KOPT-K1 (cell line): ENCODE data around the gene SYNDIG1.
"Not testable (repeated sequence)": the region's sequence is repeated elsewhere in the genome, so short reads cannot be mapped to it uniquely, and the experiment has no call there.

ENCODE experiments used
- H3K27ac ChIP-seq: fragments of 200-600 bp; sonication (generic); 2 replicates; pipeline ENCODE4 v1.5.1; 2016; ENCODE audit warnings: antibody characterized with exemption, mild to moderate bottlenecking, low read depth, low read length; ENCODE audit not compliant: poor library complexity, severe bottlenecking
- H3K36me3 ChIP-seq: fragments of 200-600 bp; sonication (generic); 2 replicates; pipeline ENCODE4 v1.5.1; 2017; ENCODE audit warnings: antibody characterized with exemption, mild to moderate bottlenecking, low read length, moderate library complexity; ENCODE audit not compliant: insufficient read depth
- H3K9me3 ChIP-seq: fragments of 200-600 bp; sonication (generic); 2 replicates; pipeline ENCODE4 v1.5.1; 2017; ENCODE audit warnings: antibody characterized with exemption, low read length, mild to moderate bottlenecking; ENCODE audit not compliant: insufficient read depth, poor library complexity, severe bottlenecking

SYNDIG1 gene

GRCh38 chr20:24614341-24614740, 144.9 kb downstream of the SYNDIG1 start:
- H3K36me3 ChIP-seq, result no peaks in the 10 kb centered on the region
- no peaks in the 10 kb centered on the region for H3K9me3 ChIP-seq
- no peak overlapping the region for H3K27ac ChIP-seq

DNA sequence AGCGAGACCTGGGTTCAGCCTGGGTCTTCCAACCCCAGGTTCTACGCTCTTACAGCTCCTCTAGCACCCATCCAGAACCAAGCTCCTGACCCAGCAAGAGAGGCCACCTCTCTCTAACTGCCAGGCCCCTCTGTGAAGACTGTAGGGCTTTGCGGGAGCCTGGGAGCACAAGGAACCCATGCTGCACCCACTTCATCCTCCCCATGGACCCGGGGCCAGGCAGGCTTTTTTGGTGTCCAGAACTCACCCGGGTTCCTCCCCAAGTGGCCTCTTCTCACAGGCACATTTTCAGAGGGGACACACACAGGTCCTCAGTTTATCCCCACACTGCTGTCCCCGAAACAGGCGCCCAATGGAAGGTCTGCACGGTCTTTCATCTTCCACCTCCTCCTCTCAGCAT, 145.9 kb downstream of the SYNDIG1 start:
- no peaks in the 10 kb centered on the region for H3K9me3 ChIP-seq
- no peak overlapping the region for H3K27ac ChIP-seq
- H3K36me3 ChIP-seq, result no peaks in the 10 kb centered on the region

GRCh38 chr20:24616258-24617079, 147.0 kb downstream of the SYNDIG1 start:
- Histone ChIP-seq H3K9me3 (no peaks in the 10 kb centered on the region), H3K36me3 (no peaks in the 10 kb centered on the region), H3K27ac (no peak overlapping the region)

DNA sequence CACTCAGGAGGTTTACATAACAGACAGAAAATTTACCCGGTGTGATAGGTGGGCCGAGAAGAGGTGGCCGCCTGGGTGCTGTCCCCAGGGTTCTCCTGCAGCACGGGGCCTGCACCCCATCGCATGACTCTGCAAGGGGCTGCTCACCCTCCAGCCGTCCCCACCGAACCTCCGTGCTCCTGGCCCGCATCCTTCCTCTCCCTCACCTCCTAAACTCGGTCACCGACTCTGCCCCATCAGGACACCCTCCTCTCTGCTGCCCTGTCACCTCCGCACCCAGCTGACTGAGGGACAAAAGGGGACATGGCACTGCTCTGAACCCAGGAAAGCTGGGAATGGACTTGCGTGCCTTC, 147.6 kb downstream of the SYNDIG1 start:
- no peaks in the 10 kb centered on the region for H3K9me3 ChIP-seq

DNA sequence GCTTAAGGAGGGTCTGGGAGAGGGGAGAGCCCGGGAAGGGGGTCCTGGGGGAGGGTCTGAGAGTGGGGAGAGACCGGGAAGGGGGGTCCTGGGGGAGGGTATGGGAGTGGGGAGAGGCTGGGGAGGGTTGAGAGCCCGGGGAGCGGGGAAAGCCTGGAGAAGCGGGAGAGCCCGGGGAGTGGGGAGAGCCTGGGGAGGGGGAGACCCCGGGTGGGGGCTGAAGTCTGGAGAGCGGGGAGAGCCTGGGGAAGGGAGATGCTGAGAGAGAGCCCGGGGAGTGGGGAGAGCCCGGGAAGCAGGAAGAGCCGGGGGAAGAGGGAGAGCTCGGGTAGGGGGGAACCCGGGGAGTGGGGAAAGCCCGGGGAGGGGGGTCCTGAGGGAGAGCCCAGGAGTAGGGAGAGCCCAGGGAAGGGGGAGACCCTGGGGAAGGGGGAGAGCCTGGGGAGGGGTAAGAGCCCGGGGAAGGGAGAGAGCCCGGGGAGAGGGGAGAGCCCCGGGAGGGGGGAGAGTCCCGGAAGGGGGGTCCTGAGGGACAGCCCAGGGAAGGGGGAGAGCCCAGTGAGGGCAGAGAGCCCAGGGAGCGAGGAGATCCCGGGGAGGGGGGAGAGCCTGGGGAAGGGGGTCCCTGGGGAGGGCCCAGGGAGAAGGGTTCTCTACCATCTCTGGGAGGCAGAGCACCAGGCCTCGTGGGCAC, 148.5 kb downstream of the SYNDIG1 start:
- H3K36me3 ChIP-seq, result no peaks in the 10 kb centered on the region
- no peak overlapping the region for H3K27ac ChIP-seq
- H3K9me3 ChIP-seq, result no peaks in the 10 kb centered on the region

More for the DNA sequence above, 147.6 kb downstream of the SYNDIG1 start:
- Histone ChIP-seq H3K36me3 (no peaks in the 10 kb centered on the region), H3K27ac (no peak overlapping the region)

DNA sequence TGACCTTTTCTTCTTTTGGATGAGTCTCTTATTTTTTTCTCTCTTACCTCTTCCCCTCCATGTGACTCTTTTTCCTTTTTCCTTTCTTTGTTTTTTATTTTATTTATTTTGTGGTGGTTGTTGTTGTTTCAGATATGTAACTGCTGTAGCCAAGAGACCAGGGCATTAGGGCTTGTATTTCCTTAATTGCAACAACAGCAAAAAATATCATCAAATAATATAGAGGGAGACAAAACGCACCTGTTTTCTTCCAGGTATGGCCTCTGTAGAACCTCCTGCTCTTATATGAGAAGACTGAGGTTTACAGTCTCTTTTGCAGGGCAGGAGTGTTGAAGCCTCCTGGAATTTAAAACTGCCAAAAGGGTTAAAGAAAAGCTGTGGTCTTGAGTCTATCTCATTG, 149.3 kb downstream of the SYNDIG1 start:
- no peak overlapping the region for H3K27ac ChIP-seq
- H3K9me3 ChIP-seq, result no peaks in the 10 kb centered on the region
- H3K36me3 ChIP-seq, result no peaks in the 10 kb centered on the region

DNA sequence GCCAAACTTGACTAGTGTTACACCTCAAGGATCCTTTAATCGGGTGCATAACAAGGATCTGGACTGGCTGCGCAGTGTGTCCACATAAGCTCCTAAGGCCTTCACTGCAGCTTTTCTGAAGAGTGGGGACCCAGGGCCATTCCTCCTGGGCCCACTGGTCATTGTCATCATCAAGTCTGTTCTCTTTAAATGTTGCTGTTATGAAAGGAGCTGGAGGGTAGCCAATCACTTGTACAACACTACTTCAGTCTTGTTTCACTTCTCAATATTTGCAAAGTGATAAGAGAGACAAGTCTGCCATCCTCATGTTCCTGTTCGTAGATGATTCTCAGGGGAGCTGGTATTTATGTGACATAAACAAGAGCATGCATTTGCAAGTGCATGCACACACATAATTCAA, 149.8 kb downstream of the SYNDIG1 start:
- no peaks in the 10 kb centered on the region for H3K36me3 ChIP-seq
- no peak overlapping the region for H3K27ac ChIP-seq
- no peaks in the 10 kb centered on the region for H3K9me3 ChIP-seq

DNA sequence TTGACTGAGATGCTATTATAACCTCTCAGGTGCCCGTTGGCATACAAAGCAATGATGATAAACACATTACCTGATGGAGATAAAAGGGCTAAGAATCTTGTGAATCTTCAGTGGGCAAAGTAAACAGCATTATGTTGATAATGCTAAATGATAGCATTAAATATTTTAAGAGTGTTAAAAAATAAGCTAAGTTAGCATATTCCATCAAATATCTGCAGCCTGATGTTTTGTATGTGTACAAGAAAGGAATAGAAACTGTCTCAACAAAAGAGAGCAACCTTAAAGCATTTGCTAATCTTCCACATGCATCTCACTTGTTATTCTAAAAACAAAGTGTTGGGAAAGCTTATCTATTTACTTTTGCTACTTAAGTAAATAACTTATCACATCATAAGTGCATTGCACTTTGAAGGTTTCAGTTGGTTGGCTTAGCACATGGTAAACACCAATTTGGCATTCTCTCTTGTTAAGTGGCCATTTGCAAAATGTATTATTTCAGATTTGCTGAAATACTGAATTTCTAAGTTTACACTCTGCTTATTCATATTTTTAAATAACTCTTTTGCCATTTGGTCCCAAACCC, 151.6 kb downstream of the SYNDIG1 start:
- Histone ChIP-seq H3K27ac (no peak overlapping the region), H3K9me3 (no peaks in the 10 kb centered on the region), H3K36me3 (no peaks in the 10 kb centered on the region)

GRCh38 chr20:24622856-24623255, 153.4 kb downstream of the SYNDIG1 start:
- Histone ChIP-seq H3K9me3 (no peaks in the 10 kb centered on the region), H3K36me3 (no peaks in the 10 kb centered on the region), H3K27ac (no peak overlapping the region)

DNA sequence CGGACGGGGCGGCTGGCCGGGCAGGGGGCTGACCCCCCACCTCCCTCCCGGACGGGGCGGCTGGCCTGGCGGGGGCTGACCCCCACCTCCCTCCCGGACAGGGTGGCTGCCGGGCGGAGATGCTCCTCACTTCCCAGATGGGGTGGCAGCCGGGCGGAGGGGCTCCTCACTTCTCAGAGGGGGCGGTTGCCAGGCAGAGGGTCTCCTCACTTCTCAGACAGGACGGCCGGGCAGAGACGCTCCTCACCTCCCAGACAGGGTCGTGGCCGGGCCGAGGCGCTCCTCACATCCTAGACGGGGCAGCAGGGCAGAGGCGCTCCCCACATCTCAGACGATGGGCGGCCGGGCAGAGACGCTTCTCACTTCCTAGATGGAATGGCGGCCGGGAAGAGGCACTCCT, 156.7 kb downstream of the SYNDIG1 start:
- H3K36me3 ChIP-seq, H3K9me3 ChIP-seq, H3K27ac ChIP-seq: not testable (repeated sequence)

GRCh38 chr20:24627291-24627690, 157.9 kb downstream of the SYNDIG1 start:
- Histone ChIP-seq H3K27ac (no peak overlapping the region), H3K36me3 (no peaks in the 10 kb centered on the region), H3K9me3 (no peaks in the 10 kb centered on the region)

GRCh38 chr20:24627926-24628325, 158.5 kb downstream of the SYNDIG1 start:
- H3K36me3 ChIP-seq, result no peaks in the 10 kb centered on the region
- H3K9me3 ChIP-seq, result no peaks in the 10 kb centered on the region
- no peak overlapping the region for H3K27ac ChIP-seq

- no peaks in the 10 kb centered on the region for H3K9me3 ChIP-seq
- H3K36me3 ChIP-seq, result no peaks in the 10 kb centered on the region
- peak overlapping the region; percentile 27 for H3K27ac ChIP-seq
Observed at GRCh38 chr20:24628985-24629384, 159.6 kb downstream of the SYNDIG1 start.

DNA sequence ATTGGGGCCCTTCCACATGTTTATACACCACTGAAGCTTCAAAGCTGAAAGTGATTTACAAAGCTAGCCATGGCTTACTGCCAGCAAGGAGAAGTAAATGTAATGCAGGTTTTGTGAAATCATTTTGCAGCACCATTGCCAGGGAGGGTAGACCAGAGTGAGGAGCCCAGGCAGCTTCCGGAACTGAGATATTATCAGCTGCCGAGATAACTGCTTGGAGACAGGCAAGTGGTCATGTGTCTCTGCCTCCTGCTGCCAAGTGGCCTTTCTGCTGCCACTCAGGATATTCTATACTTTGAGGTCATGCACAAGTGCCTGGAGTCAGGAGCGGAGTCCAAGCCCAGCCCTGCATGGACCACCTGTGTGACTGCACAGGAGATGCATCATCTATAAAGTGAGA, 160.2 kb downstream of the SYNDIG1 start:
- peak overlapping the region; percentile 27 for H3K27ac ChIP-seq
- no peaks in the 10 kb centered on the region for H3K36me3 ChIP-seq
- H3K9me3 ChIP-seq, result no peaks in the 10 kb centered on the region

DNA sequence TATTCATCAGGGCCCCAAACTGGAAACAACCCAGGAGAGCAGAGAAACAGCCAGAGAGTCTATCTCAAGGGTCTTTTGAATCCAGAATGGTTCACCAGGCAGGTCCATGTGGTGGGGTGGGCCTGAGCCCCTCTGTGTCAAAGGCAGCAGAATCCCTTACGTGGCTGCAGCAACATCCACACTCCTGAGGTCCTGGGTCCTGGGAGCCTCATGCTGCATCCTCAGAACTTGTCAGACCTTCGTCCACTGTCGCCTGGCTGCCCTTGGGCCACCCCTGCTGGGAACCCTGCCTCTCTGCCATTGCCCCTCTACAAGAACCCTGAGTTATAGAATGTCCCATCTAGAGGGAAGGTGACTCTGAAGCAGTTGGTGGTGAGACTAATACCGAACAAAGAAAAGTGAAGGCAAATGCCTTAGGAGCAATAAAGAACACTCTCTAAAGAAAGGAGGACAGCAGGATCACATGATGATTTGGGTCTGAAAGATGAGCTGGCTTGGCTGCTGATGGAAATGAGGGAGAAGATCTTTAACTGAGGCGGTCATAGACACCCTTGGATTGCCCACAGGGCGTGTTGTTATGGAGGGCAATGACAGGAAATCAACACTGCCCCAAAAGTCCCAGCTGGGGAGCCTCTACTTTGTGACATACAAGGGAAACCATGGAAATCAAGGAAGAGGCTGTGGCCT, 161.2 kb downstream of the SYNDIG1 start:
- H3K27ac ChIP-seq, result no peak overlapping the region
- no peaks in the 10 kb centered on the region for H3K9me3 ChIP-seq
- no peaks in the 10 kb centered on the region for H3K36me3 ChIP-seq
